Brain (organoid and tissue), 1 donor: ENCODE measurements around the gene PCDHGA5. TPM values are rescaled to one million over a fixed set of nuclear protein-coding genes. Genes with fewer than 3 reads are reported as not detected.

Experiments used
- polyA plus RNA-seq: library from polyadenylated mRNA; stranded (reverse); fragments of 350-450 nt; fragmentation: Illumina TruSeq; extraction: RNeasy Lipid Tissue Mini Kit (QIAGEN cat#74804); gene quantifications from one replicate; pipeline ENCODE4 v1.2.3, GENCODE V29; 2015; ENCODE audit warnings: low read depth, low replicate concordance; ENCODE audit not compliant: insufficient read depth

PCDHGA5 gene
- polyA plus RNA-seq, 1 donor from 2014 or later = 1.0 TPM

Other genes with a start within 250 kb of the PCDHGA5 start
- 3.2 TPM for gene PCDHB4, start 242.3 kb upstream of the PCDHGA5 start, polyA plus RNA-seq
- gene PCDHB5, start 229.0 kb upstream of the PCDHGA5 start, polyA plus RNA-seq = 57.4 TPM
- gene PCDHB6, start 214.1 kb upstream of the PCDHGA5 start, polyA plus RNA-seq = 1.5 TPM
- 1.3 TPM for gene PCDHB7, start 191.5 kb upstream of the PCDHGA5 start, polyA plus RNA-seq
- gene PCDHB8, start 186.4 kb upstream of the PCDHGA5 start, polyA plus RNA-seq = 5.9 TPM
- gene PCDHB16, start 181.8 kb upstream of the PCDHGA5 start, polyA plus RNA-seq = 20.5 TPM
- 30.1 TPM for gene PCDHB9, start 177.0 kb upstream of the PCDHGA5 start, polyA plus RNA-seq
- 8.4 TPM for gene PCDHB10, start 171.8 kb upstream of the PCDHGA5 start, polyA plus RNA-seq
- gene PCDHB11, start 164.5 kb upstream of the PCDHGA5 start, polyA plus RNA-seq = 0.31 TPM
- gene PCDHB12, start 155.4 kb upstream of the PCDHGA5 start, polyA plus RNA-seq = 0.98 TPM
- 0.87 TPM for gene PCDHB13, start 150.2 kb upstream of the PCDHGA5 start, polyA plus RNA-seq
- 1.8 TPM for gene PCDHB14, start 140.8 kb upstream of the PCDHGA5 start, polyA plus RNA-seq
- gene PCDHB15, start 118.8 kb upstream of the PCDHGA5 start, polyA plus RNA-seq = 3.0 TPM
- not detected for gene SLC25A2, start 60.1 kb upstream of the PCDHGA5 start, polyA plus RNA-seq
- 145 TPM for gene TAF7, start 43.4 kb upstream of the PCDHGA5 start, polyA plus RNA-seq
- gene PCDHGA1, start 33.6 kb upstream of the PCDHGA5 start, polyA plus RNA-seq = 4.9 TPM
- 7.8 TPM for gene PCDHGA2, start 25.4 kb upstream of the PCDHGA5 start, polyA plus RNA-seq
- gene PCDHGA3, start 20.3 kb upstream of the PCDHGA5 start, polyA plus RNA-seq = 4.4 TPM
- gene PCDHGB1, start 14.1 kb upstream of the PCDHGA5 start, polyA plus RNA-seq = 2.6 TPM
- gene PCDHGA4, start 9.1 kb upstream of the PCDHGA5 start, polyA plus RNA-seq = 3.9 TPM
- 4.7 TPM for gene PCDHGB2, start 4.2 kb upstream of the PCDHGA5 start, polyA plus RNA-seq
- 0.49 TPM for gene PCDHGB3, start 6.1 kb downstream of the PCDHGA5 start, polyA plus RNA-seq
- 2.4 TPM for gene PCDHGA6, start 9.7 kb downstream of the PCDHGA5 start, polyA plus RNA-seq
- gene PCDHGA7, start 18.6 kb downstream of the PCDHGA5 start, polyA plus RNA-seq = 0.93 TPM
- gene PCDHGB4, start 23.5 kb downstream of the PCDHGA5 start, polyA plus RNA-seq = 0.73 TPM
- gene PCDHGA8, start 28.5 kb downstream of the PCDHGA5 start, polyA plus RNA-seq = 0.12 TPM
- 4.0 TPM for gene PCDHGB5, start 33.8 kb downstream of the PCDHGA5 start, polyA plus RNA-seq
- 3.2 TPM for gene PCDHGA9, start 38.6 kb downstream of the PCDHGA5 start, polyA plus RNA-seq
- 3.8 TPM for gene PCDHGB6, start 43.9 kb downstream of the PCDHGA5 start, polyA plus RNA-seq
- 2.3 TPM for gene PCDHGA10, start 48.8 kb downstream of the PCDHGA5 start, polyA plus RNA-seq
- 6.1 TPM for gene PCDHGB7, start 53.5 kb downstream of the PCDHGA5 start, polyA plus RNA-seq
- gene PCDHGA11, start 56.9 kb downstream of the PCDHGA5 start, polyA plus RNA-seq = 1.6 TPM
- 3.1 TPM for gene PCDHGA12, start 66.3 kb downstream of the PCDHGA5 start, polyA plus RNA-seq
- 246 TPM for gene PCDHGC3, start 111.8 kb downstream of the PCDHGA5 start, polyA plus RNA-seq
- gene PCDHGC4, start 120.9 kb downstream of the PCDHGA5 start, polyA plus RNA-seq = 31.8 TPM
- gene PCDHGC5, start 124.9 kb downstream of the PCDHGA5 start, polyA plus RNA-seq = 4.3 TPM